LNCAP (cell line): ENCODE measurements around the gene NXPH3.

Experiments used
- CTCF ChIP-seq: fragments of 450-650 bp; IDR thresholded peaks from 2 replicates; pipeline ENCODE4 v1.5.1; 2017; ENCODE audit warnings: mild to moderate bottlenecking

The NXPH3 gene

GRCh38 chr17:49595328-49595727, 19.7 kb downstream of the NXPH3 start:
- TF ChIP-seq CTCF: no peak

- no peak for TF ChIP-seq CTCF
Observed at GRCh38 chr17:49595980-49596379, 20.3 kb downstream of the NXPH3 start.

- no peak for TF ChIP-seq CTCF
Observed at GRCh38 chr17:49596613-49597244, 21.1 kb downstream of the NXPH3 start.

GRCh38 chr17:49597436-49597835, 21.8 kb downstream of the NXPH3 start:
- no peak for TF ChIP-seq CTCF

GRCh38 chr17:49597928-49598655, 22.4 kb downstream of the NXPH3 start:
- no peak for TF ChIP-seq CTCF

GRCh38 chr17:49598918-49599317, 23.2 kb downstream of the NXPH3 start:
- no peak for TF ChIP-seq CTCF

- no peak for TF ChIP-seq CTCF
Observed at GRCh38 chr17:49600949-49601348, 25.3 kb downstream of the NXPH3 start.
